HK-2 (cell line): ENCODE measurements around the gene KRT33A.

Experiments
- DNase-seq: peaks from one replicate; pipeline ENCODE4 v3.0.0-alpha.2; 2018; ENCODE audit not compliant: unreplicated experiment

The KRT33A gene

GRCh38 chr17:41302981-41303380 is 47.6 kb downstream of the KRT33A start:
- DNase-seq = no peak

- no peak for DNase-seq
Observed at GRCh38 chr17:41301916-41302901, 48.4 kb downstream of the KRT33A start, which contains the start of gene KRTAP29-1. Gene KRTAP29-1, minus strand, starts transcription at chr17:41302851. Its CDS starts 0 bp downstream, at chr17:41302851.

- no peak for DNase-seq
Observed at GRCh38 chr17:41301204-41301790, 49.3 kb downstream of the KRT33A start.

- DNase-seq = no peak
Observed at GRCh38 chr17:41298458-41299135, 52.0 kb downstream of the KRT33A start.

- no peak for DNase-seq
Observed at GRCh38 chr17:41296846-41297245, 53.8 kb downstream of the KRT33A start.
